G401.6 (cell line): ENCODE measurements around the gene CHST10.

Source experiments
- FAIRE-seq: peaks from 2 replicates; lab custom pipeline; 2012; peaks lifted over from hg19 to GRCh38; lab: Jason Lieb, UNC

The CHST10 gene

DNA sequence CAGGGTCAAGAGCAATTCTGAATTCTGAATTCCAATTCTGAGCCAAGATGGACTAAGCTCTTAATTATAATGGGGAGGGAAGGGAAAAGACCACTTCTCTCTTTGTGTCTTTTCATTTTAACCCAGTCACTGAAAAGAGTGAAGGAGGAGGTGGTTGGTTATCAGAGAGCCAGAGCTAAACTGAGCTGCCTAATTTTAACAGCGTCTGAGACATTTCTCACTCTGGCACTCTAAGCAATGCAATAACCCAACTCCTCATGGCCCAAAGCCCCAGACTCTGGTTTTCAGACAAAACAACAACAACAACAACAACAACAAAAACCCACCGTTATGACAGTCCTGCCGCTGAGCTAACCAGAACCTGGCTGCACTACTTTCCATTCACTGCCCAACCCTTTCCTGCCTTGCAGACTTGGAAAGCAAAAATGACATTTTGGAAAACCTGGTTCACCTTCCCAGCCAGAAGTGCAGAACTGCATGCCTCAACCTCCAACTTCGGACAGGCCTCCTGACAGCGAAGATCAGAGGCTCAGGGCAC is 1.0 kb downstream of the CHST10 start:
- FAIRE-seq = no peak

DNA sequence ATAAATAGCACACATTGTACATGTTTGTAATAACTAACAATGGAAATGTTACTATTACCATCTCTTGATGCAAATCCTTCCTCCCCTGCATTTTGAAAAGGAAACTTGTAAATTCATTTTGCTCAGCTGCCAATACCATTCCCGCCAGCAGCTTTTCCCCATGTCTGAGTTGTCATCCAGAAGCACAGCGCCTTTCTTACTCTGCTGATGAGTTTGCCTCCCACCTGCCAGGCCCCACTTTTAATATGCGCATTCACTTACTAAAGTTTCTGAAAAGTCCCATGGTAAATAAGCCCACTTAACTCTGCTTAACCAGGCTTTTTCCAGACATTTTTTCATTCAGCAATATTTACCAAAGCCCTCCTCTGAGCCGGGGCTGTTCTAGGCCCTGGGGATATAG is 3.9 kb downstream of the CHST10 start:
- FAIRE-seq = no peak

DNA sequence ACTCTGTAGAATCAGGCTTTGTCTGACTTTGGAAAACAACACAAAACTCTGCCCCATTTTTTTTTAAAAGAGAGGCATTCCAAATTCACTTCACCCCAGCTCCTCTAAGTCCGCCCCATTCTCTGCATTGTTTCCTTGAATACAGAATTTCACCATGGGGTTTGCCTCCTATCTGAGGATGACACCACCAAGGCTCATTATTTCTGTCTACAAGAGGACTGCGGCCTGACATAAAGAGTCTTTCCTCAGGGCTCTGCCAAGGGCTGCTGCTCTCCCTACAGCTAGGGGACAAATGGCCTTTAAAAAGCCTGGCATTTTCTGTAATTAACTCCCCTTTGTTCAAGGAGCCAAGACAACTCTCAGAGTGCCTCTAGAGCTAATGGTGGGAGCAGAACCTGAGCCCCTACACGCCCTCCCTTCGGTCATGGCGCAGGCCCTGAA is 4.6 kb downstream of the CHST10 start:
- no peak for FAIRE-seq

DNA sequence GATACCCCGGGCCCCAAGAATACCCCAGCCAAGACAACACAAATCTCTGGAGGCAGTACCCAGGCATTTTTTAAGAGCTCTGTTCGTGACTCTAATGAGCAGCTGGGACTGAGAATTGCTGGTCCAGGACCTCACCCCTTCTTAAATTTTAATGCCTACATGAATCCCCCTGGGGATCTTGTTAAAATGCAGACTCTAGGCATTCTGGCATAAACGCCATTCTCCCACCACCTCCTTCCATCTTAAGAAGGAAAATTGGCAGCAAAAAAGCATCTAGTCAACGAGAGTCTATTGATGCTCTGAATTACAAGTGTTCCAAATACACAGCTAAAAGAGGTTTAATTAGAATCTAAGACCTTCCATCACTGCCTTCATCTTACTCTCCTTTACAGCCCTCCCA is 5.0 kb downstream of the CHST10 start:
- FAIRE-seq = no peak

DNA sequence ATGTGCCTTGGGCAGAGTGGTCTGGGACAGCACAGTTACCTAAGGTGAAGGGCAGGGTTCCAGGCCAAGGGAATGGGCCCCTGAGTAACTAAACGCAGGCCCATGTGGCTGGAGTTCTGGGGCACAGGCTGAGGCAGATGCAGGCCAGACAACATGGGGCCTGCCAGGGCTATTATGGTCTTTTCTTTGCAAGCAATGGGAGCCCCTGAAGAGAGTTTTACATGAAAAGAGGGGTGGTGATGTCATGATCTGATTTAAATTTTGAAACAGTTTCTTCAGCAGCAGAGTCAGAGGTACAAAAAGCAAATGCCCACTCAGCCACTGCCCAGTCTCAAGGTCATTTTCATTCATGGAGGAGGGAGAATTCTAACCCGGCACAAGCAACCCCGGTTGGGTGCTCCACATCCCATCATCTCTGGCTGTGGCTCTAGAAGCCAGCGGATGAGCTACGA is 5.6 kb downstream of the CHST10 start:
- FAIRE-seq = no peak

DNA sequence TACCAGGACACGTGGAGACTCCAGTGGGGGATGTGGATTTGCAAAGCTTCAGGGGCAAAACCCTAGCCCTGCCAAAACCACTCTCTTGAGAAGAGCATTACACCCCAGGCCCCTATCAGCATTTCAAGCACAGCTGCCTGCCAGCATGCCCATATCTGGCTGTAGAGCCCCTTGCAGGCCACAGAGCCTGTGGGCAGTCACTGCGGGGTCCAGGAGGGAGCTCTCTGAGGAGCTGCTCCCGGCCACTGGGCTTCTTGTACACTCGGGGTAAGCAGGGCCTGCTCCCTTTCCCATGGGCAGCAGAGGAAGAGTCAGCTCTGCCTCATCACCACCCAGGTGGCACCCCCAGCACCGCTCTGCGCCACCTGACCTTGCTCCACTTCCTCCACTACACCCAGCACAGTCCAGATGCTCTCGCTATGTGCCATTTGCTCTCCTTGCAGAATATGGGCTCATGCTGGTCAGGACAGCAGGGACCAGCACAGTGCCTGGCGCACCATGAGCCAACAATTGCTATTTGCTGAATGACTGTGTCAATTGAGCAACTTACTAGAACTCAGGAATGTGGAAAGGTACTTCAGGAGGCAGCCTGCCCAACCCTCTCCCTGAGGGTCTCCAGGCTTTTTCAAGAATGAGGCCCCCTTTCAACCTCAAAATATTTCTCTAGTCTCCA is 7.4 kb downstream of the CHST10 start:
- FAIRE-seq = no peak

DNA sequence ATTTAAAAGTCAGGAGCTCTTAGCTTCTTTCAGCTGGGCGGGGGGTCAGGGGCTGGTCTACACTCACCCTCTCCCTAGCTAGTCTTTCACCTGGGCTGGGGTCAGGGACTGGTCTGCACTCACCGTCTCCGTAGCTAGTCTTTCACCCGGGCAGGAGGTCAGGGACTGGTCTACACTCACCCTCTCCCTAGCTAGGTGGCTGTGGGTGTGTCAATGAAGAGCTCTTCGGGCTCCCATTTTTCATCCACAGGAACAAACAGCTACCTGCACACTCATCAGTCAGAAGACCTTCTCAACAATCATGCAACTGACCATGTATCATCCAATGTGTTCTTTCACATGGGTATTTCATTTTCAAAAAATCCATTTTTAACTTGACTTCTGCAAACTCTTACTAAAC is 8.0 kb downstream of the CHST10 start:
- FAIRE-seq = no peak

DNA sequence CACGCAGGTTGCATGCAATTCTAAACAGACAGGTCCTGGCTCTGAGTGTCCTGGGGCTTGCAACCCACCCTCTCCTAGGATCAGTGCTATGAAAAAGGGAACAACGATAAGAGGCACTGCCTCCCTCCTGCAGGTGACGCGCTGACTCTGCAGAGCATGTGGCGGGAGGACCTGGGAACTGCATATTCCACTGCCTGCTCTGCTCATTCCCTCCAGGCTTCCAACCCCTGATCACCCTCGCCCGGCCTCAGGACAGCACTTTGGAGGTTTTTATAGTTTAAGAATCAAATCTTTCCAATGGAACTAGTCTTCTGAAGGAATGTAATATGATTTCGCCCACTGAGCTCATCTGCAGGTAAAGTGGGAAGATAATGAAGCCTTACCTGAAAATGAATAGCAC is 8.5 kb downstream of the CHST10 start:
- no peak for FAIRE-seq

DNA sequence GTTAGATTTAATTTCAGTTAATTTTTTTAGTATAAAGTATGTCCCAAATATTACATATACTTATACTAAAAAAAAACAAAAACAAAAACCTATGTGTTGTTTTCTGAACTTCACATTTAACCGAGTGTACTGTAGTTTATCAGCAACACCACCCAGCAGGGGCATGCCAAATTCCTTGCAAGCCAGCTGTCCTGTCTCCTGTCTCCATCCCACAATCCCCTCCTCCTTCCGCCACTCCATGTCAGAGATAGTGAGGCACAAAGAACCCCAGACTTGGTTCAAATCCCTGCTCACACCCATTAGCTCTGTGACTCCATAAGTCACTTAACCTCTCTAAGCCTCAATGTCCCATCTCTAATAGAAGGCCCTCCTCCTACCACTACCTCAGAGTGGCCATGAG is 9.4 kb downstream of the CHST10 start:
- FAIRE-seq = no peak

DNA sequence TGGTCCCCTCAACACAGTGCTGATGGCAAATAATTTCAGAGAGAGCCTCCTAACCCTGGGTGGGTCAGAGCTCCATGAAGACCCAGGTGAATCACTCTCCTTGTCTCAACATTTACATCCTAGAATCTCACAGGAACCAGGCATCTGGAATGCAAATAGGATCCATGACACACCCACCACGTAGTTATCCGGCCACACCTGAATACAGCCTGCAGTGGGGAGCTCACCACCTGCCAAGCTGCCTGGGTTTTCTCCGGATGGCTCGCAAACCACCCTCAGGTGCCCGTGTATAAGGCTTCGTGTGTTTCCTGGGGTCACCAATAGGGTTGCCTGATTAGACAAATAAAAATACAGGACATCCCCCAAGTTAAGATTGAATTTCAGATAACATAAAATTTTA is 9.9 kb downstream of the CHST10 start:
- no peak for FAIRE-seq

DNA sequence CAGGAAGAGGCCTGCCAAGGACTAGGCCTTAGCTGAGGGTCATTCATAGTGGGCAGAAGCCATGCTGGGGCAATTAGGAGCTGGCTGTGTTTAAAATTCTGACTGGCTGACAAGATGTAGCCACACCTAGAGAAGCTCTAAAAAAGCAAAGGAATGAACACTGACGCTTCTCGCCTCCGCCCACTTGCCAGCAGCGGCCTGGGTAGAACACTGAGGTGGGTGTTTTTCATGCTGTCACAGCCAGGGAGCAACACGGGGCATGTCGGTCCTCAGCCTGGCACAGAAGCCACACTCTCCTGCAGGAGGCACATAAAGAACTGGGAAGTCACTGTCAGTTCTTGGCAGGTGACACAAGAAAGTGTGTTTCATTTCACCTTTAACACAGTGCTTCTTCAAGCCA is 10.4 kb downstream of the CHST10 start:
- FAIRE-seq = no peak

DNA sequence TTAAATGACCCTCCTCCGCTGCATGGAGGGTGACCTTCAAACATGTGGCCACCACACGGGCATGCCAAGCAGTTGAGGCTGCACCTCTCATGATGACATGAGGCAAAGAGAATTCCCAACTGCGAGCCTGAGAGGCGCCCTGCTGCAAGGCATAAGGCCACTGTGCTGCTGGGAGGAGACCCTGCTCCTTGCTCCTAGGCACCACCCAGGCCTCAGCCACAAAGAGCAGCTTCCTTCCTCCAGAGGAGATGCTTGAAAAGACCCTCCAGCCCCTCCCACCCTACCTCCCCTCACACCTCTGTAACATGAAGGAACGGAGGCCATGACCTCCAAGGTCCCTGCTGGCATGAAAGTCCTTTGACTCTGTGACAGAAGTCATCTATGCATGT is 11.4 kb downstream of the CHST10 start:
- no peak for FAIRE-seq

DNA sequence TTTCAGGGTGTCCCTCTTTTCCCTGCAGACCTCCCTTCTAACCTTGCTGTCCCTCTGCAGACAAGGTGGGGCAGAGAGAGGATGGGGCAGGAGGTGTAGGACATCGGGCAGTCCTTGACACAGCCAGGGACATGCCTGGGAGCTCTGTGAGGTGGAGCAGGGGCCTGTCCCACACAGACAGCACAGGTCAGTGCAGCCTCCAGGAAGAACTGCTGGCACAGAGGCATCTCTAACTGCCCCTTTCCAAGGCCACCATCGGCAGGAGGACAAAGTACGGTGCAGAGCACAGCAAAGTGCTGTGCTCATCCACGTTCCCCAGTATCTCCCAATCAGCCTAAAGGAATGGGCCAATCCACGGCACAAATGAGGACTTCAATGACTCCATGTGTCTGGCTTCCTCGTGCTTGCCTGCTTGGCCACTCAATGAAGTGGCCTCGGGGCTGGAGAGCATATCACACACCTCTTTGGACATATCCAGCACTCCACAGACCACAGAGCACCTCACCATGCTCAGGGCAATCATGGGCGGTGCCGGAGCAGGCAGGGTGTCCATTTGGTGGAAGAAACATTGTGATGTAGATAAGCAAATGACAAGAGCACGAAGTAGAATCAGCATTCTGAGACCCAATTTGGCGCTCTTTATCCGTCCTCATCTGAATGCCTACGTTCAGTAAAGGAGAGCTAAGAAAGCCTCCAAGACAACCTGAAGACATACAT is 11.9 kb downstream of the CHST10 start:
- no peak for FAIRE-seq

DNA sequence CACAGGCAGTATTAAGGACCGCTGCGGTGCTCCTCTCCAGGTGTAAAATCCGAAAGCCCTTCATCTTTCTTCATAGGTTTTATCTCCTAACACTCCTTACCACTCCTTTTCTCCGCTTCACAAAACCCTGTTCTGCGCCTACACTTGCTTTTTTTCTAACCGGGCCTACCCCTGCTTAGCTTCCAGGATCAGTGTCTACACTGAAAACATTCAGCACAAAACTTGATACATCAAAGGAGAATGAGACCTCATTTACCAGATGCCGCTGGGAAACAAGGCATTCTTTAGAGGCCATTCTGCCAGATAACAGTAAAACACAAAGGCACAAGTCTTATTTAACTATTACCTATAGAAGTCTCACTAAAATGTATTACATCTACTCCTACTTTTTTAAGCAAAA is 13.1 kb downstream of the CHST10 start:
- no peak for FAIRE-seq

DNA sequence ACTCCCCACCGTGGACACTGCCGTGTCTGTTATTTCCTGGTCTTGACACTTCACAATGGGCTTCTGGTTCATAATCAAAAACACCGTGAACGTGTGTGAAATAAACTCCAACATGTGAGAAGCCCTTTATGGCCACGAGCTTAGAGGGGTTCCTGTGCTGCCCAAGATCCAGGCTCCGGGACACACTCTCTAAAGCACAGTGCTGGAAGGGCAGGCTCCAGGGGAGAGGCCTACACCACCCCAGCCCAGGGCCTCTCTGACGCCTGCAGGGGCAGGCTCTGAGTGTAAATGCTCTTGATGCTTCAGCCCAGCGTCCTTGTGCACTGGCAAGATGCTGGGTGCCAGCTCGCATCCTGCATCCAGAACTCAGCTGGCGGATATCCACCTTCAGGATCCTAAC is 13.7 kb downstream of the CHST10 start:
- FAIRE-seq = no peak

DNA sequence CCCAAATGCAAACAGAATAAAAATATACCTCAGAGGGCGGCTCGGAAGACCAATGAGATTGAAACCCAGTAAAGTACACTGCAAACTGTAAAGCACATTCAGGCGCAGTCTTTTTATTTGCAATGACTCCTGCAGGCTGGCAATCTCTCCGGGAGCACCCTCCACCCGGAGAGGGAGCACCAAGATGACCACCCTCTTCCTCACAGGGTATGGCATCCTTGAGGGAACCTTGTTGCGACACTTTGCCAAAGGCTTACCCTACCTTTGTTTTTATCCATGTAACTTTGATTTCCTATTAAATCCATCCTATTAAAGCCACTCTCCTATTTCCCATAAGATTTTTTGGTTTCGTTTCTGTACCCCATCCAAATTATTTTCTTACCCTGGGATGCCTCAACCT is 16.2 kb downstream of the CHST10 start:
- no peak for FAIRE-seq

DNA sequence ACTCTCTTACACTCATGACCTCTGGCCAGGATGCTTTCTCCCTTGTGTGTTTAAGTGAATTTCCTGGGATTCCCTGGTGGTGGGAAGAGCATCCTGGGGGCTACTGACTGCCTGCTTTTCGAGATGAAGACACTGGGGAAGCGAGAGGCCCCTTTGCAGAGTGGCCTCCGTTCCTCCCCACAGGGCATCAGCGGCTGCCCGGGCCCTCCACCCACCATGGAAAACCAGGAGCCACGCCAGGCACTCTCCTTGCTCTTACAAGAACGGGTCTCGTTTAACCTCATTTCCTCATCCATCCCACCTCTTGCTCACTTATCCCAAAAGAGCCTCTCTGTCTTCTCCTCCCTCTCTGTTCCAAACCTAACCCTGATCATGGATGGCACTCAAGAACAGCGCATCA is 17.8 kb downstream of the CHST10 start:
- no peak for FAIRE-seq

DNA sequence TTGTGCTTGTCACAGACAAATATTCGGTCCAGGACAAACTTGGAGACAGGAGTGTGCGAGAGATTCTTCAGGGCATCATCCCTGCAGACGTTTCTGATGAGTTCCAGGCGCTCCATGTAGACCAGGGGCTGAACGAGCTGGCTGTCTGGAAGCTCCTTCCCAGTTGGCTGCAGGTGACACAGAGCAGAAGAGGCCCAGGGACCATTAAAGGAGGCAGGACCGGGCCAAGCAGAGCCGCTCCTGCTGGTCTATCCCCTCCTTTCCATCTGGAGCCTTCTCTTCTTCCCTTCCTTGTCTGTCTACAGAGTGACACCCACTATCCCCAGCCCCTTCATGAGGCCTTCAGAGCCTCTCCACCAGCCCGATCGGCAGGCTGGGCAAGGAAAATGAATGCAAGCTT is 19.5 kb downstream of the CHST10 start:
- FAIRE-seq = no peak

DNA sequence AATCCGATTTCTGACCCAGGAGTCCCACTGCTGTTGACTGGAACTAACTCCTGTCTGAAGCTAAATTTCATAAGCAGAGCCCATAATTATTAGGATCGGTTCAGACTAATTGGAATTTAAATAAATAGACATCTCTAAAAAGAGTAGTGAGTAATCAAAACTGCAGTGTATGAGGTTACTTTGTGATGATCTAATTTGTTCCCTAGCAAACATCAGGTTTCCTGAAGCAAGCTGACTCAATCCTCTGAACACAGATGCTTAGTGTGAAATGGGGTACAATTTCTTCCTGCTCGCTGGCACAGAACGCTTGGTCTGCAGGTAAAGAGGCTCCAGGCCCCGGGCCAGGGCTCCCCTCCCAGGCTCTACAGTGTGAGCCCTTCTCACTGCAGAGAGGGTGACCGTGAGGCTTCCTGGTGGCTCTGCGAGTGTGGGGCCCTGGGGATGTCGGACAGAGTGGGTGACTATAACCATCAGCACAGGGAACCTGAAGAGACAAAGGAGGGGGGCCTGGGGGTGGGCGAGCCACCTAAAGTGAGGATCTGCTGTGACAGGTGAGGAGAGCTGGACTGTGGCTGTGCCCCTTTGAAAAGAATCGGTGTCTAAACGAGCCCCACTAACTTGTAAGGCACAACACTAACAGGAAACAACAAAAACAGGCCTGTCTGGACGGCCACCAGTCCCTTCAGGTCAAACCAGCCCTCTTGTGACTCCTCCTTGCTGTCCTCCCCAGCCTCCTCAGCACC is 20.2 kb downstream of the CHST10 start:
- no peak for FAIRE-seq

DNA sequence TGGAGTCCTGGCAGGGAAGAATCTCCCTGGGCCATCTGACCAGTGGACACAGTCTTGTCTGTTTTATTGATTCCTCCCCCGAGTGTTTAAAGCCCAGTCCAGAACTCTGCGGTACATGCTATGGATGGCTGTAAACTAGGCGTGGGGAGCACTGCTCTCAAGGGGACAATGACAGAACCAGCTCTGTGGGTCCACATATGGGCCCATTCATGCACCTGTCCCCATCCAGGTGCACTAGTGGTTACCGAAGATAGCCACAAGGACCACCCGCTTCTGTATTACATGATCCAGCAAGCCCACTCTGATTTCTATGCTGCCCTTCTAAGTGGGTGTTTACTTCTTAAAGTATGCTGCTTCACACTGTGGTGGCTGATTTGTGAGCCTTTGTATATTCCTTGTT is 21.0 kb downstream of the CHST10 start:
- FAIRE-seq = no peak

DNA sequence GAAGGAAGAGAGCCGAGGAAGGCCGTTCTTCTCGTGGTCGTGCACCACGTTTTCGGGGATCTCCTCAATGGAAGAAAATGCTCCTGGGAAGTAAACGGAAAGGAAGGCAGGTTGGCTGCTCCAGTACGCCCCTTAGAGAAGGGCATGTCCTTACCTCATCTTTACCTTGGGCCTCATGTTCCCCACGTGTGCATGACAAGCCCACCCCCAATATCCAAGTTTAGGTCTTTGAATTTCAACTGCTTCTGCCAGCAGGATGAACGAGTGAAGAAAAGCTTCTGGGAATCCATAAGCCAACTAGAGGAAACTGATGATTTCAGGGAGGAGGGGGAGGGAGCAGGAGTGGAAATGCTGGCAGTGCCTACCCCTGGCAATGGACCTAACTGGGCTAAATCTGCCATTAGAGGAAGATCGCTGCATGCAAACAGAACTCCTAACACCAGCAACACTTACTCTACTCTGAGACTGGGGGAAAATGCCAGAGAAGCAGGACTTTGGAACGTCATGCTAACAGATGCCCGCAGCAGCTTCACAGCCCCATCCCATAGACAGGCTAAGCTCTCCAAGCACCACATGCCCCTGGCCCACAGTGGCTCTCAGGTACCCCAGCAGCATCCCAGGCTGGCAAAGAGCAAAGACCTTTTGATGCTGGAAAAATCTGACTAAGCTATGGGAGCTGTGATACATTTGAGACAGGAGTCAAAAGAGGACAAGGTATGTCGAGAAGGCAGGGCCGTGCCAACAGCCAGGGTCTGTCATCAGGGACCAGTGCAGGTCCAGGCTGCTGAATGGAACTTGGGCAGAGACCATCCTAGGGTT is 21.7 kb downstream of the CHST10 start:
- FAIRE-seq = no peak

DNA sequence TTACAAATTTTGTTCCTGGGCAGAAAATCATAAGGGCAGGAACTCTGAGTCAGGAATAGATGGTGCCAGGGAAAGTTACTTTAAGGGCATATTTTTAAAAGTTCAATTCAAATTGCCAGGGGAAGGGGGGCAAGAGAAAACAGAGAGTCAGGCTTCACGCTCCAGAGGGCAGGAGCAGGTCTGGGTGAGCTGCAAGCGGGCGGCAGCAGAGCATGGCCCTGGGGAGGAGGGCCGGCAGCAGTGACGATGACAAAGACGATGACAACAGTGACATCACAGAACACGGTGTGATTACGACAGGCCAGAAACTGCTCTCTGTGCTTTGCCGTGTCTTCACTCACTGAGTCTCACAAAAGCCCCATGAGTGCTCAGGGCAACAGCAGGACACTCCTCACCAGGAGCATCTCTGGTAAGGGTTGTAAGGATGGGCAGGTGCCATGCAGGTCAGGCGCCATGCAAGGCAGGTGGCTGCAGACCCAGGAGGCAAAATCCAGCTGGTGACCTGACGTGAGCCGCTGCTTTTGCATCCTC is 23.3 kb downstream of the CHST10 start:
- FAIRE-seq = no peak
